Measurements from ENCODE around the gene C16orf95. TPM values are rescaled to one million over a fixed set of nuclear protein-coding genes. Genes with fewer than 3 reads are reported as not detected.

C16orf95 gene
- total RNA-seq, 2 experiments from 2014 or later = 17.2 to 23.4 TPM

DNA sequence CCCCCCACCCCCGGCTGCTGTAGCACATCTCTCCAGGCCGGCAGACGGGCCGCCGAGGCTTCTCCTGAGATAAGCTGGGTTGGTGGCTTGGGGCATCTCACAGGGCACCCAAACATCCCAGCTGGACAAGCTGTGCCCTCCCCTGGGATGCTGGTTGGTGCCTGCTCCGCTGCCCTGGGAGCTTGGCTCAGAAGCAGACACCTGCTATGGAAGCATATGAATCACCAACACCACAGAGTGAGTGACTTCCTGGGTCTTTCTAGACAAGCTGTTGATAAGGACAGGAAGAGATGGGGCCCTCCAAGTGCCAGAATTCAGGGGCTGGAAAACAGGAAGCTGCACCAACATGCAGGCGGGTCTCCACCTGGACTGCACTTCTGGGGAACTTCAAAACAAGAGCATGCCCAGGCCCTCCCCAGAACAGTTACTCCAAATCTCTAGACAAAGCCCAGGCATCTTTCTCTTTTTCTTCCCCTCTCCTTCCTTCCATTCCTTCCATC lies 13.7 kb downstream of the C16orf95 start:
- Mint-ChIP-seq H3K36me3 (ENCODE audit: low read depth) (no peaks in the 10 kb centered on the region), H3K27ac (peak overlapping the region; percentile 20), H3K27me3 (ENCODE audit: low read depth) (no peaks in the 10 kb centered on the region), H3K9me3 (no peaks in the 10 kb centered on the region), H3K4me3 (no peak overlapping the region), H3K4me1 (ENCODE audit: low read depth) (peaks cover 8% of the 10 kb centered on the region)
- CTCF ChIA-PET = interaction anchor here (1.4 to 1.5 kb wide), 2 partner anchors 13 to 333 kb away, joined by 3 to 5 read pairs; partner anchors contain the start of gene C16orf95
- intact Hi-C loops (cut with micrococcal nuclease) = no loop called here
- peak; percentile 58 for DNase-seq

- intact Hi-C loops (cut with micrococcal nuclease) = loop anchor here (5.0 kb wide), 1 partner anchor 737 kb away; no protein-coding TSS in a partner anchor
- DNase-seq = no peak
- CTCF ChIA-PET = interaction anchor here (0.6 to 2.3 kb wide), 5 partner anchors 9 to 684 kb away, joined by 3 to 7 read pairs (median 4); no protein-coding TSS in a partner anchor
- peaks cover 10% of the 10 kb centered on the region for H3K4me1 Mint-ChIP-seq (ENCODE audit: low read depth)
- no peaks in the 10 kb centered on the region for H3K9me3 Mint-ChIP-seq
- no peaks in the 10 kb centered on the region for H3K36me3 Mint-ChIP-seq (ENCODE audit: low read depth)
- no peaks in the 10 kb centered on the region for H3K27me3 Mint-ChIP-seq (ENCODE audit: low read depth)
- no peak overlapping the region for H3K4me3 Mint-ChIP-seq
- H3K27ac Mint-ChIP-seq = no peak overlapping the region
Measured at GRCh38 chr16:87298857-87299465, 18.2 kb downstream of the C16orf95 start.

DNA sequence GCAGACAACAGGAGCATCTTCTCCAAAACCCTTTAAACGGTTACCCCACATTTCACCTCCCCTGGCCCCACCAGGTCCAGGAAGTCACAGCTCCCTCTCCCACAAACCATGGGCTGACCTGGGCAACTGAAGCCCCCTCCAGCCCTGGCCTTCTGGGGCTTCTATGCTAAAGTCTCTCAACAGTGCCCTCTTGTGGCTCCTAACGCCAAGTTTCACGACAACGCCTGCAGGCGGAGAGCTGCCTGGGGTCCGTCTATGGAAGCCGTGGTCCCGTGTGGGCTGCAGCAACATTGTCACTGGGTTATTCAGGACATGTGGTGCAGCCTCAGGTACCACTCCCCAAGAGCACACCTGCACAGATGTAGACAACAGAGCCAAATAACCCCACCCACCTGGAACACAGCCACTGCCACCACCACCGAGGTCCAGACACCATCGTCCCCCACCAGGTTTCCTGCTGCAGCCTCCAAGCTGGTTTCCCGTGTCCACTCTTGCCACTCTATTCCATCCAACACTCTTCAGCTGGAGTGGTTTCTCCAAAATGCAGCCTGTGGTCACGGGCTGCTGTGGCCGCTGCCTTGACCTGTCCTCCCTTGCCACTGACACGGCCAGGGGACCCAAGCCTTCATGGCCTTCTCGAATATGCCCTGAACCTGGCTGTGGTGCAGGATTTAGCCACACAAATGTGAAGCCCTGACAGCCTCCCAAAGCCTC lies 19.1 kb downstream of the C16orf95 start:
- CTCF ChIA-PET = interaction anchor here (0.6 to 2.3 kb wide), 11 partner anchors 10 to 321 kb away, joined by 3 to 7 read pairs (median 3); no protein-coding TSS in a partner anchor
- no peak overlapping the region for H3K27ac Mint-ChIP-seq
- DNase-seq = peak; percentile 53
- H3K36me3 Mint-ChIP-seq (ENCODE audit: low read depth) = no peaks in the 10 kb centered on the region
- H3K9me3 Mint-ChIP-seq = no peaks in the 10 kb centered on the region
- no peak overlapping the region for H3K4me3 Mint-ChIP-seq
- intact Hi-C loops (cut with micrococcal nuclease) = loop anchor here (5.0 kb wide), 1 partner anchor 736 kb away; no protein-coding TSS in a partner anchor
- peaks cover 4% of the 10 kb centered on the region for H3K4me1 Mint-ChIP-seq (ENCODE audit: low read depth)
- H3K27me3 Mint-ChIP-seq (ENCODE audit: low read depth) = no peaks in the 10 kb centered on the region

GRCh38 chr16:87297407-87297806 lies 19.8 kb downstream of the C16orf95 start:
- intact Hi-C loops (cut with micrococcal nuclease) = loop anchor here (5.0 kb wide), 1 partner anchor 735 kb away; no protein-coding TSS in a partner anchor
- DNase-seq = no peak
- CTCF ChIA-PET = interaction anchor here (0.7 to 2.3 kb wide), 8 partner anchors 13 to 321 kb away, joined by 3 to 7 read pairs (median 3); no protein-coding TSS in a partner anchor
- Mint-ChIP-seq H3K27me3 (ENCODE audit: low read depth) (no peaks in the 10 kb centered on the region), H3K27ac (no peak overlapping the region), H3K4me3 (no peak overlapping the region), H3K36me3 (ENCODE audit: low read depth) (no peaks in the 10 kb centered on the region), H3K9me3 (no peaks in the 10 kb centered on the region), H3K4me1 (ENCODE audit: low read depth) (peaks cover 2% of the 10 kb centered on the region)

DNA sequence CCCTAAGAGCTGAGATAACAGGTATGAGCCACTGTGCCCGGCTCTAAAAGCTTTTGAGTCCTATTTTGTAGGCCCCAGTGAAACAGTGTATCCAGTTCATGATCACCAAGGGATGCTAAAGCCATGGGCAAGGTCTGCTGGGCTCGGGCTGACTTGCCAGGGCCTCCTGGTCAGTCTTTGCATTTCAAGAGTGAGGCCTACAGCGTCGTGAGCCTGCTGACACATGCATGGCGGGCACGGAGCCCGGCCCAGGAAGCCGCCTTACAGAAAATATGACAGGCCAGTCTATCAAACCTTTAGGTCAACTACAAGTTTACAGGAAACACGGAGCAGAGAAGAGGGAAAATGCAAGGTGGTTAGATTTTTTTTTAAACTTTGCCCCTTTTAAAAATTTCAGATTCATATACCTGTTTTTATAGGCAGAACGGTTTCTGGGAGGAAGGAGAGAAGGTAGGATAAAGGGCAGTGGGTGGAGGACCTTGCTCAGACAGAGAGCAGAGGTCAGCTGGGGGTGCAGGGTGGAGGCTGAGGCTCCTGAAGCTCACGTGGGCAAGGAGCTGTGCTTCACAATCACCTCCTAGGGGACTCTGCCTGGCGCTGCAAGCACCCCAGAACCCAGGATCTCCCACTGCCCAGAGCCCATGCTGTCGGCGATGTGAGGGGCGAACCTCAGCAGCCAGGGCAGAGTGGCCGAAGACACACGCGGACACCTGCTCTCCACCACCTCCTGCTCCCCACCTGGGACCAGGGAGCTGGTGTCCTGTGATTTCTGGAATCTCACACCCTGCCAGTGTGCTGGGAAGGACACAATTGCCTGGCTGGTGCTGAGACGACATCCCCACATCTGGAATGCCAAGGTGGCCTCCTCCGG lies 21.3 kb downstream of the C16orf95 start:
- Mint-ChIP-seq H3K36me3 (ENCODE audit: low read depth) (peaks cover 7% of the 10 kb centered on the region), H3K9me3 (peaks cover 3% of the 10 kb centered on the region), H3K4me1 (ENCODE audit: low read depth) (peaks cover 2% of the 10 kb centered on the region), H3K4me3 (no peak overlapping the region), H3K27me3 (ENCODE audit: low read depth) (no peaks in the 10 kb centered on the region), H3K27ac (no peak overlapping the region)
- intact Hi-C loops (cut with micrococcal nuclease) = loop anchor here (5.0 kb wide), 1 partner anchor 734 kb away; no protein-coding TSS in a partner anchor
- DNase-seq = no peak
- CTCF ChIA-PET = no interaction called here

- Mint-ChIP-seq H3K36me3 (ENCODE audit: low read depth) (peaks cover 7% of the 10 kb centered on the region), H3K4me3 (no peak overlapping the region), H3K27ac (no peak overlapping the region), H3K9me3 (peaks cover 3% of the 10 kb centered on the region), H3K4me1 (ENCODE audit: low read depth) (peaks cover 2% of the 10 kb centered on the region), H3K27me3 (ENCODE audit: low read depth) (no peaks in the 10 kb centered on the region)
- intact Hi-C loops (cut with micrococcal nuclease) = loop anchor here (5.0 kb wide), 1 partner anchor 733 kb away; no protein-coding TSS in a partner anchor
- DNase-seq = no peak
- CTCF ChIA-PET = no interaction called here
Measured at GRCh38 chr16:87295259-87295658, 21.9 kb downstream of the C16orf95 start.

DNA sequence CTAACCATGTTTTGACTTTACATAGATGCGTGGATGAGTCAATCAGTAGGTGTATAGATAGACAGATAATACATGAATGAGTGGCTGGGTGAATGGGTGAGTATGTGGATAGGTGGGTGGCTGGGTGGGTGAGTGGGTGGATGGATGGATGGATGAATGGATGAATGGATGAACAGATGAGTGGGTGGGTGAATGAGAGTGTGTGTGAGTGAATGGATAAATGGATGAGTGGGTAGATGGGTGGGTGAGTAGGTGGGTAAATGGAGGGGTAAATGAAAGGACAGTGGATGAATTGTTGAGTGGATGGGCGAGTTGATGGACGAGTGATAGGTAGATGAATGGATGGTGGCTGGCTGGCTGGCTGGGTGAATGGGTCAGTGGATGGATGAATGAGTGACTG lies 23.2 kb downstream of the C16orf95 start:
- peaks cover 3% of the 10 kb centered on the region for H3K9me3 Mint-ChIP-seq
- no peak overlapping the region for H3K4me3 Mint-ChIP-seq
- CTCF ChIA-PET = interaction anchor here (0.8 to 0.9 kb wide), 2 partner anchors 21 to 231 kb away, joined by 3 to 5 read pairs; no protein-coding TSS in a partner anchor
- peaks cover 7% of the 10 kb centered on the region for H3K36me3 Mint-ChIP-seq (ENCODE audit: low read depth)
- peaks cover 2% of the 10 kb centered on the region for H3K4me1 Mint-ChIP-seq (ENCODE audit: low read depth)
- DNase-seq = no peak
- no peaks in the 10 kb centered on the region for H3K27me3 Mint-ChIP-seq (ENCODE audit: low read depth)
- no peak overlapping the region for H3K27ac Mint-ChIP-seq
- intact Hi-C loops (cut with micrococcal nuclease) = no loop called here

- CTCF ChIA-PET = no interaction called here
- Mint-ChIP-seq H3K36me3 (ENCODE audit: low read depth) (peaks cover 7% of the 10 kb centered on the region), H3K27ac (no peak overlapping the region), H3K4me1 (ENCODE audit: low read depth) (no peaks in the 10 kb centered on the region), H3K9me3 (peaks cover 3% of the 10 kb centered on the region), H3K27me3 (ENCODE audit: low read depth) (no peaks in the 10 kb centered on the region), H3K4me3 (no peak overlapping the region)
- intact Hi-C loops (cut with micrococcal nuclease) = no loop called here
- no peak for DNase-seq
Measured at GRCh38 chr16:87291944-87292343, 25.2 kb downstream of the C16orf95 start.

DNA sequence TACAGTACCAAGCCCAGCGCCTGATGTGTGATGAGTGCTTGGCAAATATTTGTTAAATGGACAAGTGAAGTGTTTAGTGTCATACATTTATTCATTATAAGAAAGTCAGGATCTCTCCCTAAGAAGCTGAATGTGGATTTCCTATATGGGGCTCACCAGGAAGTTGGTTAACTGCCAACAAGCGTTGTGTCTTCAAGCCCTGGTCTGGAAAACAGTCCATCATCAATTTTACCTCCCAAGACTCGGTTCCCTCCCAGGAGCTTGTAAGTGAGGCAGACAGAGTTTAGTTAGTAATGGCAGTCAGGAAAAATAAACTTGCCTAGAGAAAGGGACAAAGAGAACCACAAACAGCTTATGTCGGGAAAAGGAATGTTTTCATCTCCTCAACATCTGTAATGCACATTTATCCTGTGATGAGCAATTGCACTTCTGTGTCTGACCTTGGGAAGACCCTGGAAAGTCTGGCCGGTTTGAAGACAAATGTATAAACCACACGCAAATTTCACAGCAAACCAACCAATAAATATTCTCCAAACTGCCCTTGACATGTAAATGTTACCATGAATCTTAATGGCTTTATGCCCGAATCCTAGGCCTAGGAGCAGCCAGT lies 28.3 kb downstream of the C16orf95 start:
- Mint-ChIP-seq H3K27ac (no peak overlapping the region), H3K4me3 (no peak overlapping the region), H3K9me3 (peaks cover 3% of the 10 kb centered on the region), H3K4me1 (ENCODE audit: low read depth) (no peaks in the 10 kb centered on the region), H3K27me3 (ENCODE audit: low read depth) (no peaks in the 10 kb centered on the region), H3K36me3 (ENCODE audit: low read depth) (peaks cover 9% of the 10 kb centered on the region)
- CTCF ChIA-PET = no interaction called here
- no peak for DNase-seq
- intact Hi-C loops (cut with micrococcal nuclease) = no loop called here

DNA sequence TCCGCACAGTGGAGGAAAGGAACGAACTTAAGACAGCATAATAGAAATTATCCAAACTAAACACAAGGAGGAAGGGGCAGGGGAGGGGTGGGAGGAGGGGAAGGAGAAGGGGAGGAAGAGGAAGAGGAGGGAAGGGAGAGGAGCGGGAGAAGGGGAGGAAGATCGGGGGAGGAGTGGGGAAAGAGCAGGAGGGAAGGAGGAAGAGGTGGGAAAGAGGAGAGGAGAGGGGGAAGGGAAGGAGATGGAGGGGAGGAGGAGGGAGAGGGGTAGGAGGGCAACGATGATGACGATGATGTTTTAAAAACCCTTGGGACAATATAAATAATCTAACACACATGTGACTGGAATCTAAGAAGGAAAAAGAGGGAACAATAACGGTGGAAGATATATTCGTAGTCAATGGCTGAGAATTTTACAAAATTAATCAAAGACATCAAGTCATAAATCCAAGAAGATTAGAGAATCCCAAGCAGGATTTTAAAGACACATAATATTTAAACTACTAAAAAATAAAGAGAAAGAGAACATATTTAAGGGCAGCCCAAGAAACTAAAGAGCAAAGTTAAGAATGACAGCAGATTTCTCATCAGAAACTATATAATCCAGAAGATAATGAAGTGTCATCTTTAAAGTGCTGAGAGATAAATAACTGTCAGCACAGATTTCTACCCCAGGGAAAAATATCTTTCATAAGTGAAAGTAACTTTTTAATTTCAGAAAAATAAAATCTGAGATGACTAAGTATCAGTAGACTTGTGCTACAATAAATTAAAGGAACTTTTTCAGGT lies 30.2 kb downstream of the C16orf95 start:
- intact Hi-C loops (cut with micrococcal nuclease) = no loop called here
- Mint-ChIP-seq H3K27ac (no peak overlapping the region), H3K27me3 (ENCODE audit: low read depth) (no peaks in the 10 kb centered on the region), H3K4me1 (ENCODE audit: low read depth) (no peaks in the 10 kb centered on the region), H3K36me3 (ENCODE audit: low read depth) (peaks cover 7% of the 10 kb centered on the region), H3K4me3 (no peak overlapping the region), H3K9me3 (peaks cover 1% of the 10 kb centered on the region)
- CTCF ChIA-PET = interaction anchor here (1.0 kb wide), 1 partner anchor 11 kb away, joined by 4 read pairs; no protein-coding TSS in a partner anchor
- no peak for DNase-seq

DNA sequence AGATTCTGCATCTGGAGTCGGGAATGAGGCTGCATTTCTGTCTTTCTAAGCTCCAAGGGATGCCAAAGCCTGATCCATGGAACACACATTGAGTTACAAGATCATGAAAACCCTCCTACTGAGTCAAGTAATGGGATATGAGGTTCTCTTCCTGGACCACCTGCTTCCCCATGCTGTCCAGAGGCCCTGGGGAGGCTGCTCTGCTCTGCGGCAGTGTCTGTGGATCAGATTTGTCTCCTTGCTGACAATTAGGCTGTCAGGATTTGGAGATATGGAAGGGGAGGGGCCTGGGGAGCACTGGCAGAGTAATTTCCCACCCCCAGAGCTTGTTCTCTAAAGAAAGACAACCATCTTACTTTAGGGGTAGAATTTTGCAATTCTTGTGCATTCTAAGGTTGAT lies 33.0 kb downstream of the C16orf95 start:
- Mint-ChIP-seq H3K27ac (no peak overlapping the region), H3K4me3 (no peak overlapping the region), H3K9me3 (no peaks in the 10 kb centered on the region), H3K36me3 (ENCODE audit: low read depth) (peaks cover 2% of the 10 kb centered on the region), H3K27me3 (ENCODE audit: low read depth) (no peaks in the 10 kb centered on the region), H3K4me1 (ENCODE audit: low read depth) (no peaks in the 10 kb centered on the region)
- no peak for DNase-seq
- intact Hi-C loops (cut with micrococcal nuclease) = no loop called here
- CTCF ChIA-PET = interaction anchor here (1.9 kb wide), 1 partner anchor 14 kb away, joined by 7 read pairs; no protein-coding TSS in a partner anchor

All from activated naive CD4-positive, alpha-beta T cell treated with anti-CD3 and anti-CD28 coated beads for 36 hours (primary cell).